Measurements from ENCODE around the gene COL8A1.

GRCh38 chr3:99624496-99625236 lies 13.7 kb upstream of the COL8A1 start:
- TF ChIP-seq CTCF (IDR thresholded peaks at IDR 0.05) = no peak
- no peak for TF ChIP-seq POLR2AphosphoS5 (IDR thresholded peaks at IDR 0.05)
- no peak for TF ChIP-seq POLR2A (IDR thresholded peaks at IDR 0.05; ENCODE audit: low read depth)
- no peak for TF ChIP-seq EP300 (IDR thresholded peaks at IDR 0.05)

All from esophagus muscularis mucosa (tissue), 4 donors.